GM23248 (cell line): ENCODE data around the gene DOK4.

Experiments
- EZH2 ChIP-seq: fragments of 200-600 bp; sonication (generic); IDR thresholded peaks from 2 replicates; pipeline ENCODE4 v1.6.1; 2018; ENCODE audit warnings: antibody characterized with exemption, mild to moderate bottlenecking; ENCODE audit not compliant: insufficient read depth, poor library complexity, severe bottlenecking
- EZH2phosphoT487 ChIP-seq: fragments of 200-600 bp; sonication (generic); IDR thresholded peaks from 2 replicates; pipeline ENCODE4 v1.6.1; 2018; ENCODE audit warnings: antibody characterized with exemption, moderate library complexity, mild to moderate bottlenecking, low read depth; ENCODE audit not compliant: insufficient read depth

GRCh38 chr16:57424583-57424982, 61.7 kb downstream of the DOK4 start:
- TF ChIP-seq EZH2: no peak
- no peak for TF ChIP-seq EZH2phosphoT487
